Loucy (cell line): ENCODE data around the gene BST1.

ENCODE experiments used
- CTCF ChIP-seq: fragments of 200-600 bp; sonication (generic); conservative IDR thresholded peaks from 2 replicates; pipeline ENCODE4 v1.5.1; 2014; ENCODE audit warnings: mild to moderate bottlenecking, antibody characterized with exemption, low read length
- EZH2phosphoT487 ChIP-seq: fragments of 200-600 bp; IDR thresholded peaks from 2 replicates; pipeline ENCODE4 v1.6.1; 2018; ENCODE audit warnings: antibody characterized with exemption, mild to moderate bottlenecking, moderate library complexity, borderline replicate concordance

GRCh38 chr4:15667006-15667405 is 35.9 kb upstream of the BST1 start:
- TF ChIP-seq EZH2phosphoT487 (no peak), CTCF (no peak)
